Fibroblast of peridontal ligament (primary cell): ENCODE measurements around the gene NUBP1.

ENCODE experiments used
- DNase-seq: peaks from one replicate; pipeline ENCODE4 v3.0.0-alpha.2; 2010; ENCODE audit errors: extremely low read depth

Gene NUBP1

GRCh38 chr16:10806698-10807097, 63.1 kb downstream of the NUBP1 start:
- no peak for DNase-seq

GRCh38 chr16:10808218-10808617, 64.6 kb downstream of the NUBP1 start:
- DNase-seq: no peak

DNA sequence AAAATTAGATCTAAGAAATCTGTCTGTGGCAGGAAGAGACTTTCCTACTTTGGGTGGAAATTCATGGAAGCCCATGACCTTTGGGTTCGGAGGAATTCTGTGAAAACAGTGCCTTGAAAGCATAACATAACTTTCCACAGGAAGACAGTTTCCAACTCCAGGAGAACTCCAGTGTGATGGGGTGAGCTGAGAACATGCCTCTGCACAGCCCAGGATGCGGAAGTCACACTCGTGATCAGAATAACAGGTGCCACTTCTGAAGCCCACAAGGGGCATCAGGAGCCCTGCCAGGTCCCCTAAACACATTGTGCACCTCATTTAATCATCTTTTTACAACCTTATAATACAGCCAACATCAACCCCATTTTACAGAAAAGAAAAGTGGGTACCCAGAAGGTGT, 65.2 kb downstream of the NUBP1 start:
- DNase-seq: no peak

GRCh38 chr16:10809706-10810105, 66.1 kb downstream of the NUBP1 start:
- no peak for DNase-seq

DNA sequence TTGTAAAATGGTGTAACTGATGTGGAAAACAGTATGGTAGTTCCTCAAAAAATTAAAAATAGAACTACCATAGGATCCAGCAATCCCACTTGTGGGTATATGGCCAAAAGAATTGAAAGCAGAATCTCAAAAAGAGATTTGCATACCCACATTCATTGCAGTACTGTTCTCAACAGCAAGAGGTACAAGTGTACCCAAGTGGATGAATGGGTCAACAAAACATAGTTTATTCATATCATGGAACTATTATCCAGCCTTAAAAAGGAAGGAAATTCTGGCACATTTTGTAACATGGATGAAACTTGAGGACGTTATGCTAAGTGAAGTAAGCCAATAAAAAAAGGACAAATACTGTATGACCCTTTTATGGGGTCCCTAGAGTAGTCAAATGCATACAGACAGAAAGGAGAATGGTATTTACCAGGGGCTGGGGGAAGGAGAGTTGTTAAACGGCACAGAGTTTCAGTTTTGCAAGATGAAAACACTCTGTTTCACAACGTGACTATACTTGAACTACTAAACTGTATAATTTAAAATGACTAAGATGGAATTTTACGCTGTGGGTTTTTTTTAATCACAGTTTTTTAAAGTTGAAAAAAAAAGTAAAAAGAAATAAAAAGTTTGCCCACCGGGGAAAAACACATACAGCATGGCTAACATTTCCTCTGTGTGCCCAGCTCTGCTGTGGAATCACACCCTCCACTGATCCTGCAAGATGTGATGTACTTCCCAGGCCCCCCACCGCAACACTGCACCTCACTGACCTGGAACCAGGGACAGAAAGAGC, 68.9 kb downstream of the NUBP1 start:
- DNase-seq: peak; percentile 39

DNA sequence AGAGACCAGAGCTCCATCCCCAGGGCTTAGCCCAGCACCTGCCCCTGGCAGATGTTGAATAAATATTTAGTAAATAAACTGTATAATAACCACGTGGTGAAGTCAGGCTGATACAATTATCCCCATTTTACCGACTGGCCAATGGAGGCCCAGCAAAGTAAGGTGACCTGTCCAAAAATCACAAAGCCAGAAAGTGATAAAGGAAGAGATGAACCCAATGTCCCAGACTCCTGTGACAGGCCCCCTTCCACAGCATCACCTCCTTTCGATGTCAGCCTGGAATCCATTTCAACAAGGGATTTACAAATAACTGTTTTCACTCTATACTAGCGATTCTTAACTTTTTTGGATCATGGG, 69.4 kb downstream of the NUBP1 start:
- no peak for DNase-seq

GRCh38 chr16:10817514-10817913, 73.9 kb downstream of the NUBP1 start:
- DNase-seq: no peak

DNA sequence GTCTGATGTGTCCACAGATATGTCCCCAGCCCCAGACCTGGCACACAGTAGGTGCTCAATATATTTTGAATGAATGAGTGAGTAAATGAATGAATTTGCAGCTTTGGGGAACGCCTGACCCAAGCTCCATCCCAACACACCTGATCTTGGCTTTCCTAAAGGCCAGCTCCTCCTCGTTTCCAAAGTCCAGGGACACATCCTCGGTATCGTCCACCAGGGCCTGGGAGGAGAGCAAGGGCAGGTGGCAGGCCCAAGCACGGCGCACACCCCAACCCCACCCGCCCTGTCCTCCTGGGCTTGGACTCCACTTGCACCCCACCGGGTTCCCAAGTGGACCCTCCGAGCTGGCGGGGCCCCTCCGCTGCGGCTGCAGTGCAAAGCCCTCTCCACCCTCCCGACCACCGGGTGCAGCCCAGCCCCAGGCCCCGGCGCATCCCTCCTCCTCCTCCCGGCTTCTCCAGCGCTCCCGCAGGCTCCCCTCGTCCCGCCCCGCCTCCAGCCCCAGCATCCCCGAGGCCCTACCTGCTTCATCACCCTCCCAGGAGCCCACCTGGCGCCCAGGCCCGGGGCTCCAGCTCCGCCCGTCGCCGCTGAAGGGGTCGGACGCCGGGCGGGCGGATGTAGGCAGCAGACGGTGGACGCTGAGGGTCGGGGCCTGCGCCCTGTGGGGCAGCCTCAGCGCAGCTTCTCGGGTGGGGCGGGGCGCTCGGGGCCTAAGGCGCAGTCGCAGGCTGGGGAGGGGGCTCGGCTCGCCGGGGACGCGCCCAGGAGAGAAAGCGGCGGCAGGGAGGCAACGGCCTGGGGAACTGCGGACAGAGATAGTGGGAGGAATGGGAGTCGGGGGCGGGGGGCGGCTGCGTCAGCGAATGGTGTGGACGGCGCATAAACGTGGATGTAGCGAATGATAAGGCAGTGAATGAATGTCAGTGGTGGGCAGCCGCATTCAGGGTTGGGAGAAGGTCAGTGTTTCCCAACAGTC, 74.6 kb downstream of the NUBP1 start, which contains the start of gene TVP23A:
Gene TVP23A (minus strand): TSS at position 832 of the 979 bp plus-strand sequence. CDS start 301 bp downstream, at position 531.
- DNase-seq: no peak
